Thymus (tissue), 11 donors: ENCODE data around the gene DEAF1. TPM values are rescaled to one million over a fixed set of nuclear protein-coding genes. Genes with fewer than 3 reads are reported as not detected.

Experiments
- DNase-seq, 9 donors: peaks; one replicate each; pipeline ENCODE4 v3.0.0-alpha.2; 2013; ENCODE audit warnings: low spot score in 9 of 9, low read depth in 6 of 9, missing footprints in 1 of 9
- H3K27ac ChIP-seq, 2 donors: one replicate each; pipeline ENCODE4 v1.5.1; 2013; ENCODE audit warnings: control low read depth in 1 of 2, low read depth in 1 of 2, low read length in 1 of 2, mild to moderate bottlenecking in 1 of 2, moderate library complexity in 1 of 2
- H3K27me3 ChIP-seq, 2 donors: one replicate each; pipeline ENCODE4 v1.5.1; 2013; ENCODE audit warnings: low read length in 1 of 2; ENCODE audit not compliant: control insufficient read depth in 2 of 2, insufficient read depth in 1 of 2
- H3K36me3 ChIP-seq, 2 donors: one replicate each; pipeline ENCODE4 v1.5.1; 2013; ENCODE audit warnings: low read length in 1 of 2, mild to moderate bottlenecking in 1 of 2, moderate library complexity in 1 of 2; ENCODE audit not compliant: control insufficient read depth in 2 of 2, insufficient read depth in 2 of 2
- H3K4me1 ChIP-seq, 2 donors: one replicate each; pipeline ENCODE4 v1.5.1; 2013; ENCODE audit warnings: low read length in 2 of 2; ENCODE audit not compliant: control insufficient read depth in 2 of 2, insufficient read depth in 2 of 2
- H3K4me3 ChIP-seq, 2 donors: one replicate each; pipeline ENCODE4 v1.5.1; 2013; ENCODE audit warnings: low read length in 2 of 2, control low read depth in 1 of 2, mild to moderate bottlenecking in 1 of 2
- H3K9me3 ChIP-seq, 2 donors: one replicate each; pipeline ENCODE4 v1.5.1; 2013; ENCODE audit warnings: low read length in 1 of 2, mild to moderate bottlenecking in 1 of 2; ENCODE audit not compliant: control insufficient read depth in 2 of 2, insufficient read depth in 1 of 2
- WGBS: extraction: QIAGEN DNeasy Blood & Tissue Kit; methylation state at CpG from one replicate; pipeline ENCODE4 v1.1.7; 2013; 5-methylcytosine and 5-hydroxymethylcytosine counted together
- polyA plus RNA-seq: library from polyadenylated mRNA; stranded (reverse); fragments of 200-250 nt; gene quantifications from one replicate; pipeline ENCODE4 v1.2.3, GENCODE V29; 2013
- total RNA-seq: library from RNA; stranded (reverse); fragments of 120-200 nt; gene quantifications from one replicate; pipeline ENCODE4 v1.2.4, GENCODE V29; 2013
- donor health status: healthy.

The DEAF1 gene
- total and polyA plus RNA-seq, 2 donors, result 20.7 to 27.2 TPM

- H3K27ac ChIP-seq, result no peak overlapping the region
- 95% methylated on average over 27 of the region's 27 CpGs for WGBS
- H3K36me3 ChIP-seq, result peaks cover 4 to 10% of the 10 kb centered on the region in 2 donors
- H3K4me3 ChIP-seq, result no peak overlapping the region
- no peak for DNase-seq
- H3K4me1 ChIP-seq, result no peaks in the 10 kb centered on the region
- no peaks in the 10 kb centered on the region for H3K9me3 ChIP-seq
- peaks cover 20 to 25% of the 10 kb centered on the region in 2 donors for H3K27me3 ChIP-seq
Measured at GRCh38 chr11:621838-622237, 73.2 kb downstream of the DEAF1 start.

GRCh38 chr11:620935-621814, 73.8 kb downstream of the DEAF1 start:
- no peak for DNase-seq
- no peak overlapping the region for H3K4me3 ChIP-seq
- peaks cover 4 to 10% of the 10 kb centered on the region in 2 donors for H3K36me3 ChIP-seq
- peaks cover 0 to 6% of the 10 kb centered on the region in 2 donors for H3K4me1 ChIP-seq
- H3K27me3 ChIP-seq, result peaks cover 13 to 19% of the 10 kb centered on the region in 2 donors
- WGBS, result 92% methylated on average over 45 of the region's 45 CpGs
- H3K27ac ChIP-seq, result no peak overlapping the region
- H3K9me3 ChIP-seq, result no peaks in the 10 kb centered on the region

GRCh38 chr11:620201-620600, 74.8 kb downstream of the DEAF1 start:
- Histone ChIP-seq H3K4me3 (no peak overlapping the region), H3K9me3 (no peaks in the 10 kb centered on the region), H3K27me3 (peaks cover 4 to 9% of the 10 kb centered on the region in 2 donors), H3K4me1 (peaks cover 4 to 14% of the 10 kb centered on the region in 2 donors), H3K36me3 (peaks cover 4 to 10% of the 10 kb centered on the region in 2 donors), H3K27ac (no peak overlapping the region)
- WGBS, result 97% methylated on average over 13 of the region's 13 CpGs
- no peak for DNase-seq

GRCh38 chr11:619628-620050, 75.4 kb downstream of the DEAF1 start:
- Histone ChIP-seq H3K36me3 (peaks cover 4 to 11% of the 10 kb centered on the region in 2 donors), H3K9me3 (no peaks in the 10 kb centered on the region), H3K27me3 (peaks cover 0 to 4% of the 10 kb centered on the region in 2 donors), H3K27ac (no peak overlapping the region), H3K4me1 (peaks cover 9 to 18% of the 10 kb centered on the region in 2 donors), H3K4me3 (no peak overlapping the region)
- WGBS, result 98% methylated on average over 22 of the region's 22 CpGs
- DNase-seq, result no peak

GRCh38 chr11:618856-619627, 76.0 kb downstream of the DEAF1 start:
- H3K27ac ChIP-seq, result no peak overlapping the region
- peaks cover 9 to 24% of the 10 kb centered on the region in 2 donors for H3K4me1 ChIP-seq
- no peak for DNase-seq
- no peak overlapping the region for H3K4me3 ChIP-seq
- no peaks in the 10 kb centered on the region for H3K27me3 ChIP-seq
- no peaks in the 10 kb centered on the region for H3K9me3 ChIP-seq
- WGBS, result 98% methylated on average over 24 of the region's 24 CpGs
- H3K36me3 ChIP-seq, result peaks cover 10 to 17% of the 10 kb centered on the region in 2 donors

- Histone ChIP-seq H3K4me3 (no peak overlapping the region), H3K27ac (no peak overlapping the region), H3K4me1 (peaks cover 9 to 29% of the 10 kb centered on the region in 2 donors), H3K9me3 (no peaks in the 10 kb centered on the region), H3K27me3 (no peaks in the 10 kb centered on the region), H3K36me3 (peaks cover 18 to 21% of the 10 kb centered on the region in 2 donors)
- DNase-seq, result no peak
- WGBS, result 95% methylated on average over 25 of the region's 25 CpGs
Measured at GRCh38 chr11:617912-618682, 76.9 kb downstream of the DEAF1 start.

GRCh38 chr11:617199-617911, 77.7 kb downstream of the DEAF1 start:
- peaks cover 9 to 29% of the 10 kb centered on the region in 2 donors for H3K4me1 ChIP-seq
- 94% methylated on average over 57 of the region's 57 CpGs for WGBS
- no peak for DNase-seq
- peaks cover 25 to 29% of the 10 kb centered on the region in 2 donors for H3K36me3 ChIP-seq
- no peak overlapping the region for H3K4me3 ChIP-seq
- H3K27me3 ChIP-seq, result no peaks in the 10 kb centered on the region
- no peak overlapping the region for H3K27ac ChIP-seq
- H3K9me3 ChIP-seq, result no peaks in the 10 kb centered on the region
